ENCODE results near the gene SPRR2F. TPM values are rescaled to one million over a fixed set of nuclear protein-coding genes. Genes with fewer than 3 reads are reported as not detected.
"Not testable (repeated sequence)": the region's sequence is repeated elsewhere in the genome, so short reads cannot be mapped to it uniquely, and the experiment has no call there.

SPRR2F gene
- total RNA-seq, 1 donor from 2014 or later: not detected

- TF ChIP-seq CTCF (IDR thresholded peaks at IDR 0.05): no peak
- Mint-ChIP-seq H3K4me1 (ENCODE audit: unreplicated experiment) (no peaks in the 10 kb centered on the region), H3K9me3 (ENCODE audit: unreplicated experiment) (no peaks in the 10 kb centered on the region), H3K27me3 (ENCODE audit: unreplicated experiment) (no peaks in the 10 kb centered on the region), H3K36me3 (ENCODE audit: unreplicated experiment) (no peaks in the 10 kb centered on the region), H3K4me3 (ENCODE audit: unreplicated experiment) (no peak overlapping the region), H3K27ac (ENCODE audit: unreplicated experiment) (no peak overlapping the region)
- DNase-seq (ENCODE audit: extremely low spot score, unreplicated experiment): no peak
Observed at GRCh38 chr1:153122831-153123421, 9.6 kb upstream of the SPRR2F start.

- no peak for TF ChIP-seq CTCF (IDR thresholded peaks at IDR 0.05)
- Mint-ChIP-seq H3K4me3 (ENCODE audit: unreplicated experiment) (no peak overlapping the region), H3K36me3 (ENCODE audit: unreplicated experiment) (no peaks in the 10 kb centered on the region), H3K4me1 (ENCODE audit: unreplicated experiment) (no peaks in the 10 kb centered on the region), H3K9me3 (ENCODE audit: unreplicated experiment) (no peaks in the 10 kb centered on the region), H3K27me3 (ENCODE audit: unreplicated experiment) (no peaks in the 10 kb centered on the region), H3K27ac (ENCODE audit: unreplicated experiment) (no peak overlapping the region)
- DNase-seq (ENCODE audit: extremely low spot score, unreplicated experiment): no peak
Observed at GRCh38 chr1:153120945-153121344, 7.6 kb upstream of the SPRR2F start.

GRCh38 chr1:153119491-153119971 lies 6.2 kb upstream of the SPRR2F start:
- no peak overlapping the region for H3K27ac Mint-ChIP-seq (ENCODE audit: unreplicated experiment)
- no peak for TF ChIP-seq CTCF (IDR thresholded peaks at IDR 0.05)
- no peaks in the 10 kb centered on the region for H3K36me3 Mint-ChIP-seq (ENCODE audit: unreplicated experiment)
- no peak overlapping the region for H3K4me3 Mint-ChIP-seq (ENCODE audit: unreplicated experiment)
- no peaks in the 10 kb centered on the region for H3K9me3 Mint-ChIP-seq (ENCODE audit: unreplicated experiment)
- no peaks in the 10 kb centered on the region for H3K4me1 Mint-ChIP-seq (ENCODE audit: unreplicated experiment)
- no peaks in the 10 kb centered on the region for H3K27me3 Mint-ChIP-seq (ENCODE audit: unreplicated experiment)
- DNase-seq (ENCODE audit: extremely low spot score, unreplicated experiment): no peak

GRCh38 chr1:153115264-153115663 lies 1.9 kb upstream of the SPRR2F start:
- DNase-seq (ENCODE audit: extremely low spot score, unreplicated experiment); H3K9me3 Mint-ChIP-seq (ENCODE audit: unreplicated experiment); H3K27me3 Mint-ChIP-seq (ENCODE audit: unreplicated experiment); H3K36me3 Mint-ChIP-seq (ENCODE audit: unreplicated experiment); H3K4me3 Mint-ChIP-seq (ENCODE audit: unreplicated experiment); H3K4me1 Mint-ChIP-seq (ENCODE audit: unreplicated experiment); H3K27ac Mint-ChIP-seq (ENCODE audit: unreplicated experiment): not testable (repeated sequence)

- DNase-seq (ENCODE audit: extremely low spot score, unreplicated experiment); H3K9me3 Mint-ChIP-seq (ENCODE audit: unreplicated experiment); H3K36me3 Mint-ChIP-seq (ENCODE audit: unreplicated experiment); H3K27ac Mint-ChIP-seq (ENCODE audit: unreplicated experiment); H3K27me3 Mint-ChIP-seq (ENCODE audit: unreplicated experiment); H3K4me1 Mint-ChIP-seq (ENCODE audit: unreplicated experiment); H3K4me3 Mint-ChIP-seq (ENCODE audit: unreplicated experiment): not testable (repeated sequence)
Observed at GRCh38 chr1:153112454-153112853, 862 bp downstream of the SPRR2F start.

GRCh38 chr1:153100245-153100644 lies 13.1 kb downstream of the SPRR2F start:
- H3K4me1 Mint-ChIP-seq (ENCODE audit: unreplicated experiment): no peaks in the 10 kb centered on the region

More at GRCh38 chr1:153100245-153100644, 13.1 kb downstream of the SPRR2F start:
- Mint-ChIP-seq H3K9me3 (ENCODE audit: unreplicated experiment) (no peaks in the 10 kb centered on the region), H3K27ac (ENCODE audit: unreplicated experiment) (no peak overlapping the region), H3K27me3 (ENCODE audit: unreplicated experiment) (no peaks in the 10 kb centered on the region), H3K36me3 (ENCODE audit: unreplicated experiment) (no peaks in the 10 kb centered on the region), H3K4me3 (ENCODE audit: unreplicated experiment) (no peak overlapping the region)
- DNase-seq (ENCODE audit: extremely low spot score, unreplicated experiment): no peak
- no peak for TF ChIP-seq CTCF (IDR thresholded peaks at IDR 0.05)
